NOMO-1 treated with DMSO at 0.1 percent for 48 hours (cell line): ENCODE results near the gene CELF6.
"Not testable (repeated sequence)": the region's sequence is repeated elsewhere in the genome, so short reads cannot be mapped to it uniquely, and the experiment has no call there.

Experiments
- DNase-seq: peaks from one replicate; lab custom pipeline; 2025; ENCODE audit not compliant: unreplicated experiment; lab: John Stamatoyannopoulos, UW

Gene CELF6

DNA sequence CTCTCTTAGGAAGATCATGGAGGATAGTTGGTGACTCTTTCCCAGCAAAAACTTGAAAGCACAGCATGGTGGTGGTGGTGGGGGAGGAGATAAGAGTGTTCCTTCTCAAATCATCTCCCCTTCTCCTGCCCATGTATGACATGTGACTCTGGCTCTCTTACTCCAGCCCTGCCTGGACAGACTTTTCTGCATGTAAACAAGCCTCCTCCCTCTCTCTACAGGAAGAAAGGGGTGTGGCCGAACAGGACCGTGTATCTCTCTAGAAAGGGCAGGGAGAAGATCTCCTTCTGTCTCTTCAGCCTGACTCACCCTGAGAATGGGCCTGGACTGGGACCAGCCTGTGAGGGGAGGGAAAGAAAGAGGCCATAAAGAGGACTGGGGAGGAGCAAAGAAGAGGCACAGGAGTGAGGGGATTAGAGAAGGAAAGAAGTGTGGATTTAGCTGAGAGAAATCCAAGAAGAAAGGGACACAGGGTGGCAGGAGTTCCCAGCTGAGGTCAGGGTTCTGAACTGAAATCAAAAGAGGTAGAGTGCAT, 1.5 kb downstream of the CELF6 start:
- DNase-seq, result no peak

DNA sequence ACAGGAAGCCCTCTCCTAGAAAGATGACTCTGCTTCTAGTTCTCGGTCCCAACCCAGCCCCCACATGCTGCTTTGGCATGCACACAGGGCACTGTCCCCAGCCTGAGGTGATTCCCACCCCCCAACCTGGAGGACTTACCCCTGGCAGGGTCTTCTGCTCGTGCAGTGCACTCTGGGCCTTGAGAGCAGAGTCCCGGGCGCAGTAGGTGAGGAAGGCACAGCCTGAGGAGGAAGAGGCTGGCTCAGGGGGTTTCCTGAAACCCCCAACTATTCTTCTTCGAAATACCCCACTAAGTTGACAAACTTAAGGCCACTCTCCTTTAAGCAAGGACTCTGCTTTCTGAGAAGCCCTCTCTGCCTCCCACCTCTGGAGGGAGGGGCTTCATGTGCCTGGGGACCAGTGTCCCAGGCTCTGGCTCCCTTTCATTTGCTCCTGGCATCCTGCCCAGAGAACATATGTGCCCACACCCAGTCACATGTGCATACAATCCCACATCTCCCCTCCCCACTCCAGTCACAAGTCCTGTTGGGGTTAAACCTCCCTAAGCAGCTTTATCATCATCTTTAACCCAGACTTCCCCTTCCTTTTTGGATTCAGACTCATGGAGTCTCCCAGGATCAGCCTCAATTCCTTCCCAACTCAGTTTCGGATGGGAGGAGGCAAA, 4.1 kb downstream of the CELF6 start:
- no peak for DNase-seq

DNA sequence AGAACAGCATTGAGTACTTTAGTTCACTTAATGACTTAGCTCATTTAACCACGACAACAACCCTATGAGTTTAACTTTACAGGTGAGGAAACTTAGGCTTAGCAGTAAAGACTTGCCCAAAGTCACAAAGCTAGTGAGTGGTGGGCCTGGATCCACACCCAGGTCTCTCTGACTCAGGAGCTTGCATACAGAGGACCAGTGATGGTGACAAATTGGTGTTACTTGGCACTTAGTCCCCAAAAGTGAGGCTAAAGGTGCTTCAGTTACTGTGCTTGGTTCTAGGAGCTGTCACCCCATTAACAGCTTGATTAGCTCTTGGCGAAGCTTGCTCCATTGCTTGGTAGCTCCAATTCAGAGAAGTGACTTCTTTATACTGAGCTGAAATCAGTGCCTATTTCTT, 6.1 kb downstream of the CELF6 start:
- no peak for DNase-seq

DNA sequence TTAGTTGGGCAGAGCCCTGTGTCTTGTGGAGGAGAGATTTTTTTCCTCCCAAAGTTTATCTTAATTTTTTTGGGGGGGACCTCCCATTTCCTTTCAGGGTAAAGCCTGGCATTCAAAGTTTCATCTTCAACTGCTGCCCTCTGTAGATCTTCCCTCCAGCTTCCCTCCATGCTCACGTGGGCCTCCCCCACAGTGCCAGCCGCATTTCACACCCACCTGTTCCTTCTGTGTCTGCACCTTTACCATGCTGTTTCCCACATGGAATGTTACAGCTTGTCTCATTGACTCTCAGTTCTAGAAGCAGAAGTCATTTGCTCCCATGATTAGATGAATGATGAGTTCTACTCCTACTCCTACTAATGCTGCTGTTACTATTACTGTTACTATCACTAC, 6.5 kb downstream of the CELF6 start:
- no peak for DNase-seq

DNA sequence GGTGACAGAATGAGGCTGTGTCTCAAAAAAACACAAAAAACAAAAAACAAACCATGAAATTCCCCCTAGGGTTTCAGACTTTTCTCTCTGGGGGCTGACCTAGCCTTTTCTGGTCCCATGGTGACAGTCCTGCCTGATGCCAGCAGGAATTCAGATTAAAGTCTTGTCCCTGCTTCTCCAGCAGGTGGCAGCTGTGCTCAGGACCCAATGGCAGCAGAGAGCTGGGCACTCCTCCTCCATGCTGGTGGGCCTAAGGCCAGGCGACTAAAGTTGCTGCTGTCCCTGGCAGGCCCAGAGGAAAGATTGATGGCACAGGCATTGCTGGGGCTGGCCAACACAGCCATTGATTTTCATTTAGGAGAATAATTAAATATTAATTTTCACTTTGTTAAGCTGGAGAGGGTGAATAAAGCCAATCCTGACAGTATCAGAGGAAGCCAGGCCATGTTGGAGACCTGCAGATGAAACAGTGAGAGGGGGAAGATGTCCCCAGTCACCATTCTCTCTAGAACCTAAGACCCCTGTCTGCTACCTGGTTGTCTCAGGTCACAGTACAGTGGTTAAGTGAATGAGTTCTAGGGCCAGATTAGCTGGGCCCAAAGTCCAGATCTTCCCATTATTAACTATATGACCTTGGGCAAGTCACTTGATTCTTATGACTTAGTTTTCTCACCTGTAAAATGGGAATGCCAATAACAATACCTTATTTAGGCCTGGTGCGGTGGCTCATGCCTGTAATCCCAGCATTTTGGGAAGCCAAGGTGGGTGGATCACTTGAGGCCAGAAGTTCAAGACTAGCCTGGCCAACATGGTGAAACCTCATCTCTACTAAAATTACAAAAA, 7.1 kb downstream of the CELF6 start:
- peak; percentile 59 for DNase-seq

DNA sequence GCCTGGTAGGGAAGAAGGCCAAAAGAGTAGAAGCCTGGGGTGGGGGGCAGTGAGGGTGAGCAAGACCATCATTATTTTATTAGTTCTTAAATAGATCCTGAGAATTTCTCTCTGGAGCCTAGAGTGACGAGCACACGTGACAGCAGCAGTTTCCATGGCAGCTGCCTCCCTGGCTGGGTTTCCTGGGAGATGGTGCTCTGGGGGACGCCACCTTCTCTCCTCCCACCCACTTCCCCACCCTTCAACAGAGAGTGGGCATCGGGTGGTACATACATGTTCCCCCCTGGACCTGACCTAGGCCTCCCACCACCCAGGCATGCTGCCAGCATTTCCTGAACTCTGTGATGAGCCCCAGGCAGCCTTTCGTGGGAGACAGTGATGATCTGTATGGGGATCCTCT, 12.9 kb downstream of the CELF6 start:
- DNase-seq, result no peak

DNA sequence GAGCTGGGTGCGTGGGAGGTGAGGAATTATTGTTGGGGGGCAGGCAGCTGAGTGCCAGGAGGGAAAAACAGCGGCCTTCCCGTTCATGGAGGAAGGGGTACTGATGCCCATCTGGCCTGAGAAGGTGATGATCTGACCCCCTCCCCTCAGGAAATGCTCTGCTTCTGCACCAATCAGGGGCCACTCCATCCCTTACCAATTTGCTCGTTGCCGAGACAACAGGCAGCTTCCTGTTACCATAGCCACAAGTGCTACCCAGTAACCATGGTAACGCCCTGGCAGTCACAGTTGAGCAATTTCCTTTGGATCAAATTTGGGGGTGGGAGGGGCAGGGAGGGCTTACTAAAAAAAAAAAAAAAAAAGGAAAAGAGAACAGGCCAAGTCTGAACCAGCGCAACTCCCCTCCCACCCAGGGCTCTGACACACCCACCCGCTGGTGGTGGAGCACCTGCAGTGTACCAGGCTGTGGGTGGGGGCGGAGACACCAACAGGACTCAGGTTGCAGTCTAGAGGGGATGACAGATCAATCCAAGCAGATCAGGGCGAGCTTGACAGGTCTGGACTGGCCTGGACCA, 13.7 kb downstream of the CELF6 start:
- peak; percentile 85 for DNase-seq

DNA sequence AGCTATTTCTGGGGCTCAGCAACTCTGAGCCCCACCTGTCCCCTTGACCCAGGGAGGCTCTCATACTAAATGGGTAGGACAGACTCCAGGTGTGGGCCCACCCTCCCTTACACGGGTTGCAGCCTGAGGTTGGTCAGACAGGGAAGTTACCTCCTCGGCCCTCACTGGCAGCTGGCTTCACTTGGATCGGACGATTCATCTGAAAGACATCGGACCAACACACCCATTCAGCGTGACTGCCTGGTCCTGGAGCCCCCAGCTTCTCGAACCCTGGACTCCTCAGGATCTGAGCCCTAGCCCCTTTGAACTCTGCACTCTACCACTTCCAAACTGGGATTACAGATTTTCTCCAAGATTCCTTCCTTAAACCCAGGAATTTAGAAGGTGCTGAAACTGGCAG, 15.4 kb downstream of the CELF6 start:
- DNase-seq, result no peak

DNA sequence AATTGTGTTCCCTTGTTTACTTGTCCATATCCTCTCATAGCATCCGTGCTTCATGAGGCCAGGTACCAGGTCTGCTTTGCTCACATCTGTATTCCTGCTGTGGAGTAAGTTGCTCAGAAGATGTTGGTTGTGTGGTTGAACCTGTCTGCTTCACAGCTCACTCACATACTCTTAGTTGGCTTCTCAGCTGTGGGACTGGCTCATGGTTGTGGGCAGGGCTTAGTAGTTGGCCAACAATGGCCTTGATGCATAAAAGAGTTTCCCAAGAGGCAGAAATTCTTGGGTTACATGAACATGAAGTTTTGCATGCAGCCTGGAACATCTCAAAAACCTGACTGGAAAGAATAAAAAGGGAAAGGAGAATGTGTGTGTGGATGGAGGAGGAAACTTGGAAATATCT, 17.0 kb downstream of the CELF6 start:
- no peak for DNase-seq

DNA sequence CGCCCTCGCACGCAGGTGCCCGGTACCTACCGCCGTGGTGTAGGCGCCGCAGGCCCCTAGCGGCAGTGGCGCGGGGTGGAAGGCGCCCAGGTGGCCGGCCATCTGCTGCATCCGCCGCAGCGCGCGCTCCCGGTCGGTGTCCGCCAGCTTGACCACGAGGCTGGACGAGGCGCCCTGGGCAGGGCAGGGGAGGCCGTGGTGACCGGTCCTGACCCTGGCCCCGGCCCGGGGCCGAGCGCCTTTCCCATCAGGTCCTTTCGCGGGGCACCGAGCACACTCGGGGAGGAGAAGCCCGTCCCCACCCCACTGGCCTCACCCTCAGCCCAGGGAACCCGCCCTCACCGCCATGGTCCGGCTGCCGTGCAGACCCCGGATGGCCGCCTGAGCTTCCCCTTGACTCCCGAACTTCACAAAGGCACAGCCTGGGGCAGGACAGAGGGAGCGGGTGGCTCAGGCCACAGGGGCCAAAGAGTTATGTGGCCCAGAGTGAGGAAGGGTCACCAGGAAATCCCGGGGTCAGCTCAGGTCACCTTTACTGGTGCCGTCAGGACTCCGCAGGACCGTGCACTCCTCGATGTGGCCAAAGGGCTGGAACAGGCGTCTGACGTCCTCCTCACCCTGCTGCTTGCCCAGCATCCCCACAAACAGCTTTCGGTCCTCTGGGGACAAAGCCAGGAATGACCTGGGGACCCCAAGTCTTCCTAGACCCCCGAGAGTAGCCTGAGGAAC, 30.2 kb downstream of the CELF6 start:
- DNase-seq, result no peak

DNA sequence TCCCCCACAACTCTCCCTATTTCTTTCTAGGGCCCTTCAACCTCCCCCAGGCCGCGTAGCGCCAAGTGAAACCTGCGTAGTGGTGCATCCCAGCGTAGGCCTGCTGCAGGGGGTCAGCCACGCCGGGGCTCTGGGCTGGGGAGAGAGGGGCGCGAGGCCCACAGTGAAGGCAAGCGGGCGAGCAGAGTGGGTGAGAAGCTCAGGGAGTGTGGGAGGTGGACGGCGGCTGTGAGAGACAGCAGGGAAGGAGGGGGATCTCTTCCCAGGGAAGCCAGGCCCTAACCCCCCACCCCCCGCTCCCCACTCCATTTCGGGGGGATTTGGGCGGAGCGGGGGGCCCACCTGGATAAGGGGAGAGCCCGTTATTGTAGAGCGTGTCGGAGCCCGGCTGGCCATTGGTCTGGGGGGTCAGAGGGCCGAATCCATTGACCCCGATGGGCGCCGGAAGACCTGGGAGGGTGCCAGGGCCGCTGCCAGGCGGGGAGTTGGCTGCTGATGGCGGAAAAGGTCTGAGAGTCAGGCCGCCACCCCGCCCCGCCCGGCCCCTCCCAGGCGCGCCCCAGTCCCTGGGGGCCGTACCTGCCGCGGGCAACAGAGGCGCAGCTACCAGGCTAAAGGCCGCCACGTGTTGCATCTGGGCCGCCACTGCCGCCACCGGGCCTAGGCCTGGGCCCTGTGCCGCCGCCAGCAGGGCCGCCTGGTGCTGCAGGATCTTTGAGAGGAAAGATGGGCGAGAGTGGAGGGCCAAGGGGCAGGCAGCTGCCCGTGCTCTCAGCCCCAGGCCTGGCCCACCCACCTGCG, 31.0 kb downstream of the CELF6 start:
- DNase-seq, result no peak

DNA sequence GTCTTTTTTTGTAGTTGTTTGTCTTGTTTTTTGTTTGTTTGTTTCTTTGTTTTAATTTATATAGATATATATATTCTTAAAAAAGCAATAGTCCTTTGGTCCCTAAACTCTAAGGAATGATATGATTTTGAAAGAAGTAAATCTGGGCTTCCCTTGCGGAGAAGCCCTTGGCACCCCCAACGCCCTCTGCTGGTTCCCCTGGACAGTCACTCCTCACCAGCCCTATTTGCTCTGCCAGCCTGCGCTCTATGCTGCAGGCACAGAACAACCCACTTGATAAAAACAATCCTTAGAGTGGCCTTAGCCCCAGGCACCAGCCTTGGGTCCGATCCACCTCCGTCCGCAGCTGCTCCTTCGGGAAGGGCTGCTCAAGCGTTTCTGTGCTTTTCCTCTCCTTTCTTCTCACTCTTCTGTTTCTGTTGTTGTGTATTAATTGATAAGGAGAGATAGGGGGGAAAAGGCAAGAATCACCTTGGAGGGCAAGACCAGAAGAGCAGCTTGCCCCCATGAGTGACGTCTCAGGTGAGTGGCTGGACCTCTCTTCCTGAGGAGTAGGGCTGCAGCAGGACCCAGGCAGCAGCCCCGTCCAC, 33.9 kb downstream of the CELF6 start:
- peak; percentile 22 for DNase-seq

DNA sequence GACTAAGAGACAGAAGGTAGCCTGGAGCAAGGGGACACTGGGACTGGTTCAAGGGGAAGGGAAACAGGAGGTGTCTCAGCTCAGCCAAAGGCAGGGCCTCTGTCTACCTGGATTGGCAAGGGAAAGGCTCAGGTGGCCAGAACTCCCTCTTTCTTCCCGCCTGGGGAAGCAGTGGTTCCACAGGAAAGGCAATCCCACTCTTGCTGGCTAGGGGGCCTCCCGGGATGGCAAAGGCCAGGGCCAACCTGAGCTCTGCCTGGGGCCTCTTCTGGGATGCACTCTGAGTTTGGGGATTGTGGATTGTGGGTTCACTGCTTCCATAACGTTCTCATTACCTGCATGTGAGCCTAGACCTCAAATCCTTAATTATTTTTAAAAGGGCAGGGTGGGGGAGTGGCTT, 34.6 kb downstream of the CELF6 start:
- DNase-seq, result no peak

DNA sequence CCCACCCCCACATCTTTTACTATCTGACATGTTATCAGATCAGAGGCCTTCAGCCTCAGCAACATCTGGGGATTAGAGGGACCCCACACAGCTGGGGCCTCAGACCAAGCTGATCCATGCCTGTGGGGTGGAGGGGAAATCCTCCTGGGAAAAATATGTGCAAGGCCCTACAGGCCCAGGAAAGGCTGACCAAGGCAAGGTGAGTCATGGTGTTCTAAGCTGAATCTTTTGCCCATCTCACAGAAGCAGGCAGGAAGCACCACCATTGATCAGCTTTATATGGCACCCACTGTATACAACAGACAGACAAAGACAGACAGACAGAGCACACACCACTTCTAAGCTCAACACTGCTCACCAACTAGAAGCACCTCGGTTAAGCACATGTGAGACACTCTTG, 35.2 kb downstream of the CELF6 start:
- no peak for DNase-seq

DNA sequence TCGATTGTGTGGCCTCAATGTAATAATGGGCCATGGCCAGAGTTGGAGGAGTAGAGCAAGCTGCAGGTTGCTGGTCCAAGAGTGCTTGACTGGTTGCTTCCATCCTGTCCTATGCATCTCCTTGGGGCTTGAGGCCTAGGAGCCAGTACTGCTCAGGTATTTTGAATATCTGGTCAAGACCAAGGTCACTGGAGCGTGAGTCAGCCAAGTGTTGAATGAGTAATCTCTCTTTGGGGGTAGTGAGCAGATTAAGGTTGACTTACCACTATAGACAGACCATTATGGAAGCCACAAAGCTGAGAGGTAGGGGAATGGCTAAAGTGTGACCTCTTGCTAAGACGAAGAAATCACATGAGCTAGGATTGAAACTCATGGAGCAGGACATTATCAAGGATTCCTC, 38.2 kb downstream of the CELF6 start:
- no peak for DNase-seq

DNA sequence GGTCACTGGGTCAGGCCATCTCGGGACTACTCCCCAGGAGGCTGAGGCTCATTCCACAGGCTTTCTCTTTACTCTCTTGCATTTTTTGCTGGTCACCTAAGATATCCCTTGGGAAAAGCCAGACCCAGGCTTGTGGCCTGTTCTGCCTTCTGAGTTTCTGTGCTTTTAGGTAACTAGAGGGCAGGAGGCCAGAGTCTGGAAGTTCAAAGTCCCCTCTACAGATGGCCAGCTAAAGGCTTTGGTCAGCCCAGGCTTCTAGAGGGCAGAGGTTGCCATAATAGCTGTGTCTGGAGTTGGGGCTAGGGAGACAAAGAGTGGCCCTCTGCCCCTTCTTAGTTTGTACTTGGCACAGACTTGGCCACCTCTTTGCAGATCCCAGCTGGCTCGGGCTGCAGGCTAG, 39.2 kb downstream of the CELF6 start:
- no peak for DNase-seq

DNA sequence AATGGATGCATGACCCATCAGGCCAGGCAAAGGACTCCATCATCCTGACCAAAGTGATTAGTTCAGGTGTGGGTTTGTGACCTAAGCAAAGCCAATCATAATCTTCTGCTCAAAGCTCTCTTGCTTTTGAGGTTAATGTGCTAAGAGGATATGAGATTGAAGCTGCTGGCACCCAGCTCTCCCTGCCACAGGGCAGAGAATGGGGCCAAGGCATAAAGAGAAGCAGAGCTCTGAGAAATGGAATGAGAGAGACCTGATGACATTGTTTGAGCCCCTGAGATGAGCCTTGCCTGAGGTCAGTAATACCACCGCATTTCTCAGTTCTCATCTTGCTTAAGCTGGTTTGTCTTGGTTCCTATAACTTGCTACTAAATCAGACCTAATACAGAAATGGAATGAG, 41.2 kb downstream of the CELF6 start:
- no peak for DNase-seq

DNA sequence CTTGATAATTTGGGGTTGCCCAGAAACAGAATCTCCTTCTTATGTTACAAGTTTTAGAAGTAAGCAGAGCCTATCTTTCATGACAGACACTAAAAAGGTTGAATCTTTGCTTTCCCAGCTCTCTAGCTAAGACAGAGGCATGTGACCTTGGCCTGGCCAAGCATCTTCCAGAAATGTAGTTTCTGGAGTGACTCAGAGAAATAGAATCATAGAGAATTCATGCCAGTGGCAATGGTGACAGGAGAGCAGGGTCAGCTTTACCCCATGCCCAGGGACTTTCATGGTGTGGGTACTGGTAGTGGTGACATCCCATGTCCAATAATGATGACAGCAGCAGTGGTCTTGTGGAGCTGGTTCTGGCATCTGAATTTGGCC, 43.6 kb downstream of the CELF6 start:
- no peak for DNase-seq

DNA sequence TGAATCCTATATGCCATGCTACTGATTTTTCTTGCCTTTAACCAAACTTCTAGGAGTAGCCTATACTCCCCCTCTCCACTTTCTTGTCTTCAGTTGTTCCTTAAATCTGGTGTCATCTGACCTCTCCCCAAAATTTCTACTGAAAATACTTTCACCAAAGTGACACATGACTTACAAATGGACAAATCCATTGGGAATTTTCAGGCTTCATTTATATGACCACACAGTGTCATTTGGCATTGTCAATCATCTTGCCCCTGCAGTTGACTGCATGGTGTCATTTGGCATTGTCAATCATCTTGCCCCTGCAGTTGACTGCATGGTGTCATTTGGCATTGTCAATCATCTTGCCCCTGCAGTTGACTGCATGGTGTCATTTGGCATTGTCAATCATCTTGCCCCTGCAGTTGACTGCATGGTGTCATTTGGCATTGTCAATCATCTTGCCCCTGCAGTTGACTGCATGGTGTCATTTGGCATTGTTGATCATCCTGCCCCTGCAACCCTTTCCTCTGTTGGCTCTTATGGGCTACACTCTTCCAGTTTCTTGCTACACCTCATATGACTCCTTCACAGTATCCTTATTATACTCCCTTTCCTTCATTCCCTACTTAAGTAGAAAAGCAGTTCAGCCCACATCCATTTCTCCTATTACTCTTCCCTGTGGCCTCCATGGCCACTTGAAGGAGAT, 44.2 kb downstream of the CELF6 start:
- not testable (repeated sequence) for DNase-seq

DNA sequence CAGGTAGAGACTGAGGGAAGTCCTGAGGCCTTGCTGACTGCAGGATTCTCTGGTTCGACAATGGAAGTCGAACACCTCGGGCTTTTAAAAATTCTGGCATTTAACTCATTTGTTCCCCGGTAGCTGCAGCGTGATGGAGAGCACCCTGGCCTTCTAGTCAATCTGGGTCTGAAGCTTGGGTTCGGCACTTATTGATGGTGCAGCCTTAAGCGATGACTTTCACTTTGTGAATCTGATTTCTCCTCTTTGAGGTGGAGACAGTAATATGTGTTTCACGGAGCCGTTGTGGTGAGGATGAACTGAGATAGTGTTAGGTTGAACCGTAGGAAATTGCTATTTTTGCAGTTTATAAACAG, 47.0 kb downstream of the CELF6 start:
- DNase-seq, result peak; percentile 43
